T-helper 1 cell treated with Interleukin-12 subunit alpha and Interleukin-12 subunit beta and Interleukin-4 antibody, amounts not matched to agents 30 μg/mL and 1 μg/mL, for 36 hours (primary cell): Measurements from ENCODE around the gene GNAI3.

Experiments used
- H3K27ac Mint-ChIP-seq: one replicate; pipeline ENCODE4 v1.8.0; 2021; ENCODE audit warnings: mild to moderate bottlenecking, mixed read lengths
- H3K27me3 Mint-ChIP-seq: one replicate; pipeline ENCODE4 v1.8.0; 2021; ENCODE audit warnings: low read depth, mixed read lengths
- H3K36me3 Mint-ChIP-seq: one replicate; pipeline ENCODE4 v1.8.0; 2021; ENCODE audit warnings: low read depth, mixed read lengths
- H3K4me1 Mint-ChIP-seq: one replicate; pipeline ENCODE4 v1.8.0; 2021; ENCODE audit warnings: low read depth, mixed read lengths
- H3K4me3 Mint-ChIP-seq: one replicate; pipeline ENCODE4 v1.8.0; 2021; ENCODE audit warnings: mild to moderate bottlenecking, moderate library complexity, mixed read lengths
- H3K9me3 Mint-ChIP-seq: one replicate; pipeline ENCODE4 v1.8.0; 2021; ENCODE audit warnings: mixed read lengths

The GNAI3 gene

DNA sequence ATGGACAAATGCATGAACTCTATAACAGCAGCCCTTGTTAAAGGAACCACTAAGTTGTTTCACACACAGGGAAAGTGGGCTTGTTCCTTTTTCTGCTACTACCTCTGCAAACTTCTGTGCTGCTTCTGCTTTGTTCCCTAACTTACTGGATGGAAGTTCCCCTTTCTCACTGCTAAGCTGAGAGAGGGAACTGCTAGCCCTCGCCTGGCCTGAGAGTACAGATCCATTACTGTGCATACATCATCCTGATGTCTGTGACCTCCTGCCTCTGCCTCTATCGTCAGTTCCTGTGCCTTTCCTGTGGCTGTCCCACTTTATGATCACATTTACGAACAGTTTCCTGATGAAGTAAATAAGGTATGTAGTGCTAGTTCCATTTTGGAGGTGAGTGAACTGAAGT is 67.5 kb downstream of the GNAI3 start:
- Mint-ChIP-seq H3K27ac (peak overlapping the region; percentile 59), H3K36me3 (peaks cover 4% of the 10 kb centered on the region), H3K4me3 (no peak overlapping the region), H3K27me3 (no peaks in the 10 kb centered on the region), H3K4me1 (peaks cover 29% of the 10 kb centered on the region), H3K9me3 (no peaks in the 10 kb centered on the region)

DNA sequence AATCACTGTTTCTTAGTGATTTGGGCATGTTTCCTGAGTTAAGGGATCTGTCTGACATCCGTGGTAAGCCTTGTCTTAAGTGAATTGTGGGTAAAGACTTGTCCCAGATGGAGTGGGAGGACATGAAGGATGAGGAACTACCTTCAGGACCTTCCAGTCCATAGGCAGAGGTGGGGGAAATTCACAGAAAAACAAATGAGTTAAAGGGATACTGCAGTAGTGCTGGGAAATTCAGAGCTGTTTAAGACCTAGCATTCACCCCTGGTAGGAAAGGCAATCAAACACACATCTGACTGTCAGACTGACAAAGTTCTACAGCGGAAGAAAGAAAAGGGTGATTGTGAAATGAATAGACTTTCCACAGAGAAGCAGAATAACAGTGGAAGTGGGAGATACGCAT is 68.0 kb downstream of the GNAI3 start:
- H3K4me1 Mint-ChIP-seq, result peaks cover 31% of the 10 kb centered on the region
- H3K36me3 Mint-ChIP-seq, result peaks cover 4% of the 10 kb centered on the region
- no peak overlapping the region for H3K27ac Mint-ChIP-seq
- no peak overlapping the region for H3K4me3 Mint-ChIP-seq
- no peaks in the 10 kb centered on the region for H3K9me3 Mint-ChIP-seq
- no peaks in the 10 kb centered on the region for H3K27me3 Mint-ChIP-seq

DNA sequence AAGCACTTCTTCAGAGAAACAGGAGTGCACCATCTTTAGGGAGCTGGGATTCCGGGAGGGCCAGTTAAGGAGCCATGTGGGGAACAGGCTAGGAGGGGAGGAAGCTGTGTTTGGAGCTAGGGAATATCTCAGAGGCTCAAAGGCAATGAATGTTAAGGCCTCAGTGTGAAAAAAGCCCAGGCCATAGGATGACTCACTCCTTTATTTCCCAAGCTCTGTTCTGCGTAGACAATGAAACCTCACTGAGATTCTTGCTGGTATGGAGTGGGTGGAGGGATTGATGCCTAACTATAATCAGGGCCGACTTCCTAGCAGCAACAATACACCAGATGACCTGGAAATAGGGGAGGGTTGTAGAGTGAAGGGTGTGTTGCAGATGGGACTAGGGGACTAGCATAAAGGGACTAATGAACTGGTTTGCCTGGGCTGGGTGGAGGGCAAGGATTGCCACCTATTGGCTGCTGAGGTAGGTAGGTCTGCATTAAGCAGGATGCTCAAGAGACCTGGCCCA is 68.9 kb downstream of the GNAI3 start:
- H3K27me3 Mint-ChIP-seq, result no peaks in the 10 kb centered on the region
- peaks cover 40% of the 10 kb centered on the region for H3K4me1 Mint-ChIP-seq
- H3K27ac Mint-ChIP-seq, result no peak overlapping the region
- peaks cover 5% of the 10 kb centered on the region for H3K36me3 Mint-ChIP-seq
- H3K9me3 Mint-ChIP-seq, result no peaks in the 10 kb centered on the region
- no peak overlapping the region for H3K4me3 Mint-ChIP-seq

DNA sequence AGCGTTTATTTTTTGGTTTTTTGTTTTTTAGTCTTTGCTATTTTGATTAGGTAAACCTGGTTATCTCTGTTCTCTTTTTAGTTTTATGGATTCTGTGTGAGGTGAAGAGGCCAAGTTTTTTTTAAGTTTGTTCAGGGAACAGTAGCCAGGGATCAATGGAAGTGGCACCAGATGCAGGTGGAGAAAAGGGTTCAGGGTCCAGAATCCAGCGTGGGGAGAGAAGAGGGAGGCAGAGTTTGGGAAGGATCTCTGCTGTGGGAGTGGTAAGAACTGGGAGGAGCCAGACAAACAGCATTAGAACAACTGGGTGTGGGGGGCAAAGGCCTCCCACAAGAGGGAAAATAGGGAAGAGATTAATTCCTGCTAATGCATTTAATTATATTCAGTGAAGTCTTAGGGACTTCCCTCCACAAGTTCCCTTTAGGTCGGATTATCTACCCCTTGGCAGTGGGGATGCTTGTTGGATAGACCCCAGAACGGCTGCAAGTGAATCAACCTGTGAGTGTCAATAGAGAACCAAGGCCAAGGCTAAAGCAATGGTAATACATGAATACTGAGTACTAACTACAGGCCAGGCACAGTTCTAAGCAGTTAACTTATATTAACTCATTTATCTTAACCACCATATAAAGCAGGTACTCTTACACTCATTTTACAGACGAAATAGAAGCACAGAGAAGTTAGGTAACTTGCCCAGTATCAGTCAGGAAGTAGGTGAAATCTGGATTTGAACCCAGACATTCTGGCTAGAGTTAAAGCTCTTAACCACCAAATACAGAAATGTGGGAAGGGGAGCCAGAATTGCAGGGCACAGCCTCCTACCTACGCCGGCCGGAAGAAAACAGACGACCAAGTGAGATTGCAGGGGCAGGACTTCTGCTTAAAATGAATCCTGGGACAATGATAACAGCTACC is 70.5 kb downstream of the GNAI3 start:
- Mint-ChIP-seq H3K27ac (peak overlapping the region; percentile 94), H3K36me3 (peaks cover 5% of the 10 kb centered on the region), H3K4me3 (peak overlapping the region; percentile 96), H3K27me3 (no peaks in the 10 kb centered on the region), H3K9me3 (no peaks in the 10 kb centered on the region), H3K4me1 (peaks cover 56% of the 10 kb centered on the region)

DNA sequence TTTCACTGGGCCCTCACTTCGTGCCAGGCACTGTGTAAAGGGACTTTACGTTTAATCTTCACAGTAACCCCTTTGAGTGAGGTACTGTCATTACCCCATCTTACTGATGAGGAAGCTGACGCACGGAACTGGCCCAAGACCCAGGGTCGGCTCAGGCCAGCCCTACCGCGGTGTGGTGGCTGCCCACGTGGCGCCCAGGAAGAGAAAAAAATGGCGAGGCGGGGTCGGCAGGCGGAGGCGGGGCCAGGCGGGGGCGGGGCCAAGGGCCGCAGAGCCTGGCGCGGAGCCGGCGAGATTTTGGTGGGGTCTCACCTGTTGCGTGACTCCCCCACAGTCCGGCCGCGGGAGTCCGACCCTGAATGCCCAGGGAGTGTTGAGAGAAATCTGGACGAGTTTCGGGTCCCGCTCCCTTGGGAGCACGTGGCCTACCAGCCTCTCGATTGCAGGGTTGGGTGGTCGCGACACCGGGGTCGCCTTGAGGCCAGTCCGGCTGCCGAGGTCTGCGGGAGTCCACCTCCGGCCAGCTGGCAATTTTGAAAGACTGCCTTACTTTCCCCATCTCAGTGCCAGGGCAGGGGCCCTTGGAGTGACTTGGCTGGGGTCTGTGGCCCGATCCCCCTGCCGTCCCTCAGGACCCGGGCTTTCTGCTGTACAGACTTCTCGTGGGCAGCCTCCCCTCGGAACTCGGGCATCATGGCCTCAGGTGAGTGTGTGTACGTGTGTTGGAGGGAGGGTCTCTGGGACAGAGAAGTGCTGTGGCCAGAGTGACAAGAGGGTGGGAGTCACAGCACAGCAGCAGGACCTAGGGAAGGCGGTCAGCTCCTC is 71.4 kb downstream of the GNAI3 start, which contains the start of the genes AMPD2 and GNAT2:
Gene AMPD2 (plus strand): TSS at position 262 of the 825 bp plus-strand sequence. CDS start 1,339 bp downstream, outside the sequence.
Gene GNAT2 (minus strand): TSS at position 41 of the 825 bp plus-strand sequence. CDS start 6,746 bp downstream, outside the sequence.
- H3K4me3 Mint-ChIP-seq, result peak within 1 kb of the TSS; percentile 96
- no peaks in the 10 kb centered on the region for H3K9me3 Mint-ChIP-seq
- peak within 1 kb of the TSS; percentile 94 for H3K27ac Mint-ChIP-seq
- H3K4me1 Mint-ChIP-seq, result peaks cover 62% of the 10 kb centered on the region
- H3K27me3 Mint-ChIP-seq, result no peaks in the 10 kb centered on the region
- H3K36me3 Mint-ChIP-seq, result peaks cover 5% of the 10 kb centered on the region

DNA sequence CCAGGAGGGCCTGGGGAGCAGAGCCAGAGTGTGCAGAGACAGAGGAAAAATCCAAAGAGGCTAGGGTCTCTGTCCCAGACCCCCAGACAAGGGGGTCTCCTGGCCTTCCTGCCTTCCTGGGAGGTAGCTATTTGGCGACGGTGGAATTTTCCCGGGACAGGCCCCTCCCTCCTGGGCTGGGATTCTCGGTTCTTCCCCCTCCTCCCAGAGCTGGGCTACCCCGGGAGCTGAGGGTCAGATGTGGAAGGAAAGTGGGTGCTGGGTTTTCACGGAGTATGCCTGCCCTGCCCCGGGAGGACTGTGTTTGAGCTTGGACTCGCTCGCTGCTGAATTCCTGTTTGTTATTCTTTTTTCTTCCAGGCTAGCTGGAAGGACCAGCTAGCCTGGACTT is 72.0 kb downstream of the GNAI3 start:
- Mint-ChIP-seq H3K4me3 (peak overlapping the region; percentile 96), H3K36me3 (peaks cover 5% of the 10 kb centered on the region), H3K4me1 (peaks cover 65% of the 10 kb centered on the region), H3K27ac (peak overlapping the region; percentile 94), H3K27me3 (no peaks in the 10 kb centered on the region), H3K9me3 (no peaks in the 10 kb centered on the region)

DNA sequence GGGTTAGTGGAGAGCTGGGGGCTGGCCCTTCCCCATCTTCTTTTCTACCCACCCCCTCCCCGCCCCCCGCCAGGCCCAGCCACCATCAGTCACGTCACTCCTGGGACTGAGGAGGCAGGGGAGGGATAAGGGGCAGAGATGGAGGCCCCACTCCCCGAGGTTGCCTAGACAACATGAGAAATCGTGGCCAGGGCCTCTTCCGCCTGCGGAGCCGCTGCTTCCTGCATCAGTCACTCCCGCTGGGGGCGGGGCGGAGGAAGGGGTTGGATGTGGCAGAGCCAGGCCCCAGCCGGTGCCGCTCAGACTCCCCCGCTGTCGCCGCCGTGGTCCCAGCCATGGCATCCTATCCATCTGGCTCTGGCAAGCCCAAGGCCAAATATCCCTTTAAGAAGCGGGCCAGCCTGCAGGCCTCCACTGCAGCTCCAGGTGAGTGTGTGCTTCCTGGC is 72.4 kb downstream of the GNAI3 start:
- Mint-ChIP-seq H3K4me3 (peak overlapping the region; percentile 96), H3K27me3 (no peaks in the 10 kb centered on the region), H3K36me3 (peaks cover 5% of the 10 kb centered on the region), H3K9me3 (no peaks in the 10 kb centered on the region), H3K4me1 (peaks cover 64% of the 10 kb centered on the region), H3K27ac (peak overlapping the region; percentile 94)

DNA sequence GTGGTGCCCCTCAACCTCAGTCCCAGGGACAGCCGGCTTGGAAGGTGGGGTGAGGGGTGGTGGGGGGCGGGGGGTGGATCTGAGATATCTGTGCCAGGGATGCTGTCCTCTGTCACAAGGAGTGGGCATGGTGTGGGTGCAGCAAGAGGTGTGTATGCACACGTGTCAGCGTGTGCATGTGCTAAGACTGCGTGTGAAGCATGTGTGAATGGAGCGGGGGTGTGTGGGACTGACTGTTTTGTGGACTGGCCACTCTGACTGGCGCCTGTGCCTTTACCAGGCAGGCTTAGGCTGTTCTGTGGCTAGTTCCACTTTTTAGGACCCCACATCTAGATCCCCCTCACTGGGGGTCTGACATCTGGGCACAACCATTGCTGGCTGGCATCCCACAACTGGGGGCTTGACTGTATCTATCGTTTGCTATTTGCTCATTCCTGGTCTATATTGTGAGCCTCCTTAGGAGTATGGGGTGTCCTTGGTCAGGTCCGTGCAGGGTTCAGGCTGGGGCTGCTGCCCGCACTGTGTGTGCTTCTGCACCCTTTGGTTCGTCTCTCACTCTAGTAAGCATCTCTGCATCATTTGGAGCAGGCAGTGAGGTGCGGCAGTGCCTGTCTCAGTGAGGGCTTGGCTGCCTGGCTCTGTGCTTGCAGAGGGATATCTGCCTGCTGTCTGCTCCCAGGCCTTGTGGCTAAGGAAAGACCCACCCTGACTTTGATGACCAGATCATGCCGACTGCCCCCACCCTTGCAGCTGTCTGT is 73.1 kb downstream of the GNAI3 start:
- H3K4me3 Mint-ChIP-seq, result peak overlapping the region; percentile 96
- H3K36me3 Mint-ChIP-seq, result peaks cover 11% of the 10 kb centered on the region
- no peaks in the 10 kb centered on the region for H3K27me3 Mint-ChIP-seq
- H3K4me1 Mint-ChIP-seq, result peaks cover 57% of the 10 kb centered on the region
- no peaks in the 10 kb centered on the region for H3K9me3 Mint-ChIP-seq
- peak overlapping the region; percentile 94 for H3K27ac Mint-ChIP-seq

DNA sequence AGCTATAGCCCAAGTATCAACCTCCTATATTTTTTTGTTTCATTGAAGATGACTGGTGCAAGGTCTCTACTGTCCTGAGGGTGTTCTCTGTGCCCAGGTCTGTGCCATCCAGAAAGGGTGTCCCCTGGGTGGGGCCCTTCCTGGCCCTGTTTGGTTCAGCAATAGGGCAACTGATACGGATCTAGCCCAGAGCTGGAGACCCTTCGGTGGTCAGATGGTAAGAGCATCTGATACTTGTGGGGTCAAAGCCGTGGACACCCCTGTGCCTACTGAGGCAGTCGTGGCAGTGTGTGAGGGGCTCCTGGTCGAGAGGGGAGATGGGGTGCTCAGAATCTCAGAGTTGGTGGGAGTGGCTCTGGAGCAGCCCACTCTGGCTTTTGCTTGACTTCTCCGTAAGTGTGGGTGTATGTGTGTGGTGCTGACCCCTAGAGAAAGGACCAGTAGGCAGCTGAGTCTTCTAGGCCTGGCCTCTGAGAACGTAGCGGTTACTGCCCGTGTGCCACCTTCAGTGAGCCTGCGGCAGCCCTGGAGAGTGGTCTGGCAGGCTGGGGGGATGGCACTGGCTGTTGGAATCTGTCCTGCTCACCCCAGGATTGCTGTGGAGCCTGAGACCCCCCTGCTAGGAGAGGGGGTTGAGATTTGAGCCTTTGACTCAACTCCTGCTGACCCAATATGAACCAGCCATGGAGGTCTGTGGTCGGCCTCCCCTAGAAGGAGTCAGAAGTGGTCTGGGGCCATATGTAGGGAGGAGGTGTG is 73.9 kb downstream of the GNAI3 start:
- Mint-ChIP-seq H3K9me3 (no peaks in the 10 kb centered on the region), H3K36me3 (peaks cover 15% of the 10 kb centered on the region), H3K27me3 (no peaks in the 10 kb centered on the region), H3K4me3 (peak overlapping the region; percentile 96), H3K4me1 (peaks cover 53% of the 10 kb centered on the region), H3K27ac (peak overlapping the region; percentile 84)

DNA sequence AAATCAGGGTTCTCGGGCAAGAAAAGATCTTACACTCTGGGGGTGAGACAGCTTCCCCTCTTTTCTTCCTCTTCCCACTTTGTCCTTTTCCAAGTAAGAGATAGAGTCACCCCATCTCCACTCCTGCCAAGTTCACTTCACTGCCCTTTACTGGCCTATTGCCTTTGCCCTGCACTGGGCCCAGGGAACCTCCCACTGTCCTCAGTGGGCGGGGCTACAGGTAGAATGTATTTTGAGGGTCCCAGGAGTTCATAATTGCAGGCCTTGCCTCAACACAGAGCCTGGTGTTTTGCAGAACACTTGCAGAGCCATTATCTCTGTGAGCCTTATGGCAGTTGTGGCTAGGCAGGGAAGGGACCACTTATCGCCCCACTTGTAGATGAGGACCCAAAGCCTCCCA is 74.5 kb downstream of the GNAI3 start:
- Mint-ChIP-seq H3K27me3 (no peaks in the 10 kb centered on the region), H3K27ac (no peak overlapping the region), H3K36me3 (peaks cover 19% of the 10 kb centered on the region), H3K9me3 (no peaks in the 10 kb centered on the region), H3K4me3 (peak overlapping the region; percentile 7), H3K4me1 (peaks cover 49% of the 10 kb centered on the region)

DNA sequence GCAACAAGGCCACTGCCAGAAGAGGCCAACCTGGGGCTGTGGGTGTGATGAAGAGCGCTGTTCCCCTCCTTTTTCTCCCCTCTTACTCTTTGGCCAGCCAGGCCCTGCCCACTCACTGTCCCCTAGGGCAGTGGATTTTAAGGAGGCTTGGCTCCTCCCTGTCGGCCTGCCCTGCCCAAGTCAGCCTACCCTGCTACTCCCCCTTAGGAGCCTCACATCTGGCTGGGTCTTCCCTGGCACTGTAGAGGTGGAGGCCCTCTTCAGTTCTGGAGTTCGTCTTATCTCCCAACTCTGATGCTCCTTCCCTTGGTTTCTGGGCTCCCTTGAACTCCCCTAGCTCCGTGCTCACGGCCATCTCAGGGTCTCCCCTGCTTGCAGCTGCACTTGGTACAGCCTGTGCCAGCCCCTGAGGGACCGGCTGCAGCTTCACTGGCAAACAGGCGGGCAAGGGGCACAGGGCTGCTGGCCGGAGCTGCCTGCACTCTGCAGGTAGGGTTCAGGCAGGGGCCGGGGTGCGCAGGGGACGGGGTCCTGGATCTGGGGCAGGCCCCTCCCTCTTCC is 75.3 kb downstream of the GNAI3 start:
- Mint-ChIP-seq H3K9me3 (no peaks in the 10 kb centered on the region), H3K27ac (peak overlapping the region; percentile 81), H3K36me3 (peaks cover 21% of the 10 kb centered on the region), H3K27me3 (no peaks in the 10 kb centered on the region), H3K4me3 (peak overlapping the region; percentile 66), H3K4me1 (peaks cover 46% of the 10 kb centered on the region)

DNA sequence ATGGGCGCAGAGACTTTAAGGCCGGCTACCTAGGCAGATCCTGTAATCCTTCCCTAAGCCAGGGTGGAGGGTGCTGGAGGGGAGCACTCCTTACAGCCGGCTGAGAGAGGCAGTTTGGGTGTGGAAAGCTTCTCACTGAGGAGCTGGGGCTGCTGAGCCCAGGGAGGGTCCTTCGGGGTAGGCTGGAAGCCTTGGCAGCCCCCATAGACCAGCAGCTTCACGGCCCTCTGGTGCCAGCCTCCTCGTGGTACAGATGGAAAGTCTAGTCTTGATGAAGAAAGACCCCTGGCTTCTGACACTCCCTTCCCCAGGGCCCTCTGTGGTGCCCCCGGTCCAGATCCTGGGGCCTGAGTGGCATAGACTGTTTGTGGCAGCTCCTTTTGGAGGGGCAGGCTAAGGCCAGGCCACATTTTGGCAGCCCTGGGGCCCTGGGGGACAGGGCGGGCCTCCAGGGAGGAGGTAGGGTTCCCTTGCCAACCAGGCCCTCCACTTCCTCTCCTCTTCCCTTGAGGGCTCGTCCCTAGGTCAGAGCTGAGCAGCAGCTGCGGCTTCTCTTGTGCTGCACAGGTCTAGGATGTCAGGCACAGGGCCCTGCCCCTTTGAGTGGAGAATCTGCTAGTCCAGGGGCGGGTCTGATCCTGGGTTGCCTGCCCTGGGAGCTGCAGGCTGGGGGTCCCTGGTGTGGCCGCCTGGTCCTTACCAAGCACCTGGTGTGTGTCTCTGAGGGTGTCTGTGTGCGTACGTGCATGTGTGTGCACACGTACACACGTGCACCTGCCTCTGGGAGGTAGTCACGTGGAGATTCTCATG is 76.0 kb downstream of the GNAI3 start:
- peak overlapping the region; percentile 81 for H3K27ac Mint-ChIP-seq
- H3K4me1 Mint-ChIP-seq, result peaks cover 39% of the 10 kb centered on the region
- H3K36me3 Mint-ChIP-seq, result peaks cover 20% of the 10 kb centered on the region
- H3K27me3 Mint-ChIP-seq, result no peaks in the 10 kb centered on the region
- H3K4me3 Mint-ChIP-seq, result peak overlapping the region; percentile 31
- H3K9me3 Mint-ChIP-seq, result no peaks in the 10 kb centered on the region
